ENCODE data around the gene IDH3G. TPM values are rescaled to one million over a fixed set of nuclear protein-coding genes. Genes with fewer than 3 reads are reported as not detected.

The IDH3G gene
- total and polyA plus RNA-seq, 2 of the 8 experiments (the other 6 are each of a cell fraction or from before 2014, with no cell fraction given) = 39.4 to 66.7 TPM

DNA sequence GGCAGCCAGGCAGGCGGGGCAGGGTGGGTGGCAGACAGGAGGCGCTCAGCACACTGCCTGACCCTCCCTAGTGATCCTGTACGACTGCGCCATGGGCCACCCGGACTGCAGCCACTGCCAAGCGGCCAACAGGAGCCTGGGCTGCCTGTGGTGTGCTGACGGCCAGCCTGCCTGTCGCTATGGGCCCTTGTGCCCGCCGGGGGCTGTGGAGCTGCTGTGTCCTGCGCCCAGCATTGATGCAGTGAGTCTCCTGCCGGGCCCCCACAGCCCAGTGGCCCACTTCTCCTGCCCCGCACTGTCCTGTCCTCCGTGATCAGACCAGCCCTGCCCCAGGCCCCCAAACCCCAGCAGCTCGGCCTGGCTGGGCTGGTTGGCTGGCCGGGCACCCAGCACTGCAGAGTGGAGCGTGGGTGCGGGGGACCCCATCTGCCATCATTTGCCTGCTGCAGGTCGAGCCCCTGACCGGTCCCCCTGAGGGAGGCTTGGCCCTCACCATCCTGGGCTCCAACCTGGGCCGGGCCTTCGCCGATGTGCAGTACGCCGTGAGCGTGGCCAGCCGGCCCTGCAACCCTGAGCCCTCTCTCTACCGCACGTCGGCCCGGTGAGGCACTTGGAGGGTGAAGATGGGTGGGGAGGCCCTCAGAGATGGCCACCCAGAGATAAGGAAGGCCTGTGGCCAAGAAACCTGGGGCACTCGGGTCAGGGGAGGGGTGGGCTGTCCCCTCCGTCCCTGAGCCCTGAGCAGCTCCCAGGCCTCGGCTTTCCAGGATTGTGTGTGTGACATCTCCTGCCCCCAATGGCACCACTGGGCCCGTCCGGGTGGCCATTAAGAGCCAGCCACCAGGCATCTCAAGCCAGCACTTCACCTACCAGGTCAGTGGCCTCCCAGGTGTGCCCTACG lies 22.5 kb downstream of the IDH3G start:
- no peaks in the 10 kb centered on the region for H3K23me2 ChIP-seq (ENCODE audit: low read depth, low read length)
- no peak overlapping the region for H3K18ac ChIP-seq (ENCODE audit: extremely low read depth, low read length)
- no peak overlapping the region for H3K56ac ChIP-seq (replicated peaks; ENCODE audit: insufficient read length, low read depth, low read length)
- no peak overlapping the region for H4K91ac ChIP-seq (replicated peaks; ENCODE audit: insufficient read length, low read length)
- H2BK15ac ChIP-seq (ENCODE audit: low read length) = no peak overlapping the region
- no peak overlapping the region for H2AFZ ChIP-seq (ENCODE audit: low read length)
- H2BK5ac ChIP-seq (ENCODE audit: low read depth, low read length) = no peak overlapping the region
- H4K20me1 ChIP-seq (replicated peaks in 1 of 2; ENCODE audit: control insufficient read depth in 1 of 2, insufficient read depth in 2 of 2, low read length in 2 of 2) = no peaks in the 10 kb centered on the region
- no peaks in the 10 kb centered on the region; a peak in 1 of 7 replicates for H3K4me1 ChIP-seq (replicated peaks in 1 of 4; ENCODE audit: control insufficient read depth in 3 of 4, insufficient read depth in 4 of 4, low read length in 3 of 4)
- H4K5ac ChIP-seq (ENCODE audit: insufficient read length, low read depth, low read length) = no peak overlapping the region
- ChIA-PET POLR2A (ENCODE audit: partially characterized antibody) (interaction anchor here (1.0 to 1.6 kb wide), 3 partner anchors 21 to 163 kb away, joined by 3 to 4 read pairs (median 3); partner anchors contain the start of gene NAA10), CTCF (ENCODE audit: partially characterized antibody) (interaction anchor here (0.9 to 1.7 kb wide), 3 partner anchors 9 to 14 kb away, joined by 3 to 4 read pairs (median 3); partner anchors contain the start of gene SRPK3)
- H2AK5ac ChIP-seq (ENCODE audit: low read depth, low read length) = no peak overlapping the region
- TF ChIP-seq SP2 (IDR thresholded peaks at IDR 0.05; ENCODE audit: low read length) = no peak
- no peak for TF ChIP-seq KDM5A (IDR thresholded peaks at IDR 0.05; ENCODE audit: low read length)
- TF ChIP-seq GTF2F1 (IDR thresholded peaks at IDR 0.05; ENCODE audit: borderline replicate concordance, low read depth, low read length) = no peak
- no peak for TF ChIP-seq GABPA (IDR thresholded peaks at IDR 0.05; ENCODE audit: borderline replicate concordance, insufficient read depth, low read length)
- no peak for TF ChIP-seq MAFK (IDR thresholded peaks at IDR 0.05; ENCODE audit: low read depth, low read length)
- TF ChIP-seq EGR1 (IDR thresholded peaks at IDR 0.05; ENCODE audit: borderline replicate concordance, low read depth, low read length) = no peak
- TF ChIP-seq ASH2L (IDR thresholded peaks at IDR 0.05; ENCODE audit: low read length) = no peak
- TF ChIP-seq CTBP2 (IDR thresholded peaks at IDR 0.05; ENCODE audit: borderline replicate concordance, insufficient read depth, insufficient read length, low read length) = no peak
- no peak for TF ChIP-seq FOSL1 (IDR thresholded peaks at IDR 0.05; ENCODE audit: insufficient read depth, low read depth, low read length)
- TF ChIP-seq TCF12 (IDR thresholded peaks at IDR 0.05; ENCODE audit: low read depth, low read length) = no peak
- TF ChIP-seq, protein P1, sequence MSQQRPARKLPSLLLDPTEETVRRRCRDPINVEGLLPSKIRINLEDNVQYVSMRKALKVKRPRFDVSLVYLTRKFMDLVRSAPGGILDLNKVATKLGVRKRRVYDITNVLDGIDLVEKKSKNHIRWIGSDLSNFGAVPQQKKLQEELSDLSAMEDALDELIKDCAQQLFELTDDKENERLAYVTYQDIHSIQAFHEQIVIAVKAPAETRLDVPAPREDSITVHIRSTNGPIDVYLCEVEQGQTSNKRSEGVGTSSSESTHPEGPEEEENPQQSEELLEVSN (IDR thresholded peaks at IDR 0.05) = no peak
- no peak overlapping the region for H3K4me2 ChIP-seq (ENCODE audit: insufficient read depth in 1 of 2, low read depth in 2 of 2, low read length in 2 of 2)
- H4K8ac ChIP-seq (ENCODE audit: extremely low read depth, insufficient read depth, low read length) = no peak overlapping the region; the same call in 1 of the 2 replicates
- no peak overlapping the region for H2BK120ac ChIP-seq (replicated peaks; ENCODE audit: low read depth, low read length)
- no peak overlapping the region for H3K4me3 ChIP-seq (ENCODE audit: extremely low read depth in 1 of 4, insufficient read depth in 2 of 4, low read depth in 3 of 4, low read length in 4 of 4)
- no peak overlapping the region for H3K4ac ChIP-seq (replicated peaks; ENCODE audit: insufficient read length, low read depth, low read length)
- H3K27ac ChIP-seq (ENCODE audit: low read depth, low read length) = no peak overlapping the region
- DNase-seq (ENCODE audit: low read depth in 1 of 2, low spot score in 2 of 2) (no peak), FAIRE-seq (no peak)
- H3K9ac ChIP-seq (replicated peaks in 1 of 4; ENCODE audit: extremely low read depth in 1 of 4, low read depth in 3 of 4, low read length in 3 of 4) = no peak overlapping the region
- WGBS, 2 experiments (ENCODE audit: extremely low coverage in 1 of 2, insufficient coverage in 1 of 2, insufficient read length in 1 of 2, insufficient replicate concordance in 2 of 2, low coverage in 1 of 2, low lambda C conversion rate in 2 of 2, missing lambda C conversion rate in 1 of 2) = 95% methylated on average over 11 of the region's 37 CpGs; no CpG with 5 or more reads in 1 of the 2 experiments
- no peaks in the 10 kb centered on the region for H3K79me2 ChIP-seq (ENCODE audit: control insufficient read depth in 1 of 2, insufficient read depth in 2 of 2, low read length in 2 of 2)
- H3K36me3 ChIP-seq (ENCODE audit: control insufficient read depth in 2 of 4, insufficient read depth in 4 of 4, low read length in 3 of 4) = no peaks in the 10 kb centered on the region
- no peaks in the 10 kb centered on the region for H3K27me3 ChIP-seq (replicated peaks in 1 of 4; ENCODE audit: control insufficient read depth in 3 of 4, extremely low read depth in 1 of 4, insufficient read depth in 3 of 4, low read length in 3 of 4)
- no peak overlapping the region for H3K14ac ChIP-seq (ENCODE audit: insufficient read length)
- no peak overlapping the region for H2BK20ac ChIP-seq (ENCODE audit: low read length)
- no peaks in the 10 kb centered on the region for H3K79me1 ChIP-seq (ENCODE audit: low read depth, low read length)
- H3K9me3 ChIP-seq (ENCODE audit: insufficient read depth in 2 of 2, low read depth in 1 of 2, low read length in 1 of 2) = no peaks in the 10 kb centered on the region
- no peak overlapping the region for H3K23ac ChIP-seq (ENCODE audit: insufficient read length)
- H2BK12ac ChIP-seq (ENCODE audit: low read depth, low read length) = no peak overlapping the region

Data from H1 (cell line).